Activated T-cell treated with anti-CD3 and anti-CD28 coated beads for 24 hours (primary cell): ENCODE data around the gene AGBL3.
A peak's percentile ranks its signal among the peaks of the same experiment; 100 is the strongest.

ENCODE experiments used
- DNase-seq: peaks from one replicate; pipeline ENCODE4 v3.0.0-alpha.2; 2020; ENCODE audit warnings: low read depth

AGBL3 gene

DNA sequence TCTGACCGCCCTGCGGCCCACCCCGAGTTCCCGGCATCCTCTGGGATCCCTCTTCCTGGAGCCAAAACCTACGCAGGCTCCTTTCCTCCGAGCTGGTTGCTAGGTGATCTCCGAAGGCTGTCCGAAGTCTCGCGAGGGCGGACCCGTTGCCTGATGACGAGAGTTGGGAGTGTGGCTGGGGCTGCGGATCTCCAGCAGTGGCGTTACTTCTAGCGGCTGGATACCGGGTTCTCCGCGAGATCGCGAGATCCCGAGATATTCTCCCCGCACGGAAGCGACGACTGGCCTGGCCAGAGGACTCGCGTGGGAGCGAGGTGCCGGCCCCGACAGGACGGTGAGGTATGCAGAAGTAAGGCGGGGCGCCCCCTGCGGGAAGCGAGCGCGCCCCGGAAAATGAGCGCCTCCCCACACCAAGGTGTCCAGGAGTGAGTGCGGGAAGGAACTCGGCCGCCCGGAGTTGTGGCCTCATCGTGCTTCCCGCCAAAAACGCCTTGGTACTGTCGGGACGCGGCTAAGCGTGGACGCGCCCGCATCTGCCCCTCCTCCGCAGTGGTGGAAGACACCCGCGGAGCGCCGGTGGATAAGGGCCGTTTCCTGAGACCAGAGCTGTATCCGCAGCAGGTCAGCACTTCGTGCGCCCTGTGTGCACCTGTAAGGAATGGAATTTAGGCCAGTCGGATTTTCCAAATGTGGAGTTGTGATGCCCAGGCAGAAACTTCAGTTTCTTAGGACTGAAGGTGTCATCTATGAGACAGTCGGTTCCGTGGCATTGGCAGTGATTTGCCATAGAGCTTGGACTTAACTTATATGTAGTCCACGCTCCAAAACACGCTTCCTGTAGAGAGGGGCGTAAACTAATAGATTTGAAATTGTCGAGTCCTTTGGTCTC lies at the start of gene AGBL3:
Gene AGBL3 (plus strand): TSS at position 146 of the 889 bp plus-strand sequence. CDS start 1,426 bp downstream, outside the sequence.
- DNase-seq: peak; percentile 86

- no peak for DNase-seq
These were observed 49.3 kb upstream of the AGBL3 start for GRCh38 chr7:134936893-134937510.

- no peak for DNase-seq
These were observed 48.2 kb upstream of the AGBL3 start for GRCh38 chr7:134938141-134938540.

DNA sequence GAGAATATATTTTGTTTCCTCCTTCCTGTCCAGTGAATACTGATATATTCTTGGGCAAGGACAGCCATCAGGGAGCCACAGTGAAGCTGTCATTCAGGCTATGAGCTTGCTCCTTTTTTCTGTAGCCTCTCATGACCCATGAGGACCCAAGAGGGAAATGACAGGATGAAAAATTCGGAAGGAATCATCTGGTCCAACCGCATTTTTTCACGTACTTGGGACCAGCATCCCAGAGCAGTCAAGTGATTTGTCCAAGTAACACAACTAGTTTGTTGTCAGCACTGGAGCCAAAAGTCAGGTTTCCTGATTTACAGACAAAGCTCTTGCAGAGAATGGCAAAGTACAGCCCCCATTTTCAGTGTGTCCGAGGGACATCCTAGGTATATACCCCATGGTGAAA lies 47.2 kb upstream of the AGBL3 start:
- DNase-seq: no peak

GRCh38 chr7:134940729-134941128 lies 45.6 kb upstream of the AGBL3 start:
- DNase-seq: no peak

GRCh38 chr7:134941185-134941900 lies 45.0 kb upstream of the AGBL3 start:
- no peak for DNase-seq

GRCh38 chr7:134941952-134942351 lies 44.4 kb upstream of the AGBL3 start:
- DNase-seq: no peak

DNA sequence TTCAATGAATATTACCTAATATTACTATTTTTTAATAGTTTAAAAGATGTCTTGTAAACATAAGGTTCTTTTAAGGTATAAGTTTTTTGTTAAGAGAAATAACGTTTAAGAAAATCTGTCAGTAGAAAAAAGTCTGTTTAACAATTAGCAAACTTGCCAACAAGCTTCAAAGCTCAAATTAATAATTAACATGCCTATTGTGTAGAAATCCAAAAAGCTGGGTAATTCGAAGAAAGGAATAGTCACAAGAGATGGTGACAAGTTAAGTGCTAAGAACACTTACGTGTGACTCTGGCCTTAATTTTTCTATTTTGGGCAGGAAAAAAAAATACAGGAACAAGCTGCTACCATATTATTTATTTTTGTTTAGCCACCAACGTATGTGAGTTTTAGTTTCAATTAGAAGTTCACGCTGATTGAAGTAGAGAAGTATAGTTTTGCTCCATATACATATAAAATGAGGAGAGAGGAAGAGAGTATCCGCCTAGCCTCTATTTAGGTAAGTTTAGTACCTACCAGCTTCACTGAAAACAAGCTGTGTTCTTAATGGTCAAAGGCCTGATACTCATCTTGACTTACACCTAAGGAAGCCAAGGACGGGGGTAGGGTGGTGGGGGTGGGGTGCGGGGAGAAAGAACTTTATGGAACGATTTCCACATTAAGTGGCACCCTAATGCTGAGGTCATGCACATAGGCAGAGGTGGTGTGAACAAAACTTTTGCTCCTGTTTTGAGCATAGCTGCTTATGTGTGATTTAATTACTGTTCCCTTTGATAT lies 43.4 kb upstream of the AGBL3 start:
- no peak for DNase-seq

GRCh38 chr7:134943785-134944400 lies 42.4 kb upstream of the AGBL3 start:
- no peak for DNase-seq

DNA sequence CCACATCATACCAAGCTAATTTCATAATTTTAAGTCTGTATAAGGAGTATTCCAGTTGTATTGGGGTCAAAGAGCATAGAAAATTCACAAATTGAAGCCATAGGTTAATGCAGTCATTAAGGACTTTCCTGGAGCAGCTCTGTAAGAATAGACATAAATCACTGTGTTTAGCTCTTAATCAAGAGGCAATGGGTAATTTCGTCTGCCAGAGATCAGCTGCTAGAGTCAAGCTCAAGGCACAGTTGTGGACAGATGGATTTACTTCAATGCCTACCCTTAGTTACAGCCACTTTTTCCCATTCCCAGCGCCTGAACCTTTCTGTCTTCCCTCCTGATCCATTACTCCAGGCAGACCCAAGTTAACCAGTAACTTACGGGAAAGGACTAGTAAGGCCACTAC lies 40.6 kb upstream of the AGBL3 start:
- no peak for DNase-seq

- no peak for DNase-seq
These were observed 40.0 kb upstream of the AGBL3 start for GRCh38 chr7:134946260-134946659.

GRCh38 chr7:134947329-134947728 lies 39.0 kb upstream of the AGBL3 start:
- no peak for DNase-seq

GRCh38 chr7:134947831-134948230 lies 38.5 kb upstream of the AGBL3 start:
- DNase-seq: no peak

DNA sequence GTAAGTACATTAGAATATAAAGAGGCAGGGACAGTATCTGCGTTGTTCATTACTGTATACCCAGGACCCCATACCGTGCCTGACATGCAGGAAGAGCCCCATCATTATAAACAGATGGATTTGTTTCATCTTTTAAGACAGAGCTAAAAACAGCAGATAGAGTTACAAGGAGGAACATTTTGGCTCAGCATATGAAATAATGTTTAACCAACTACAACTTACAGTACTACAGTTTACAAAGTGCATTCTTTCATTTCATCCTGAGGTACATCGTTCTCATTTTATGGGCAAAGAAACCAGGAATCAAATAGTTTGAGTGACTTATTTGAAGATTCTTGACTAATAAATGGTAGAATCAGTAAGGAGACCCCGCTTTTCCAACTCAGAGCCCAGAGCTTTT lies 38.1 kb upstream of the AGBL3 start:
- no peak for DNase-seq

GRCh38 chr7:134948736-134949135 lies 37.6 kb upstream of the AGBL3 start:
- no peak for DNase-seq

DNA sequence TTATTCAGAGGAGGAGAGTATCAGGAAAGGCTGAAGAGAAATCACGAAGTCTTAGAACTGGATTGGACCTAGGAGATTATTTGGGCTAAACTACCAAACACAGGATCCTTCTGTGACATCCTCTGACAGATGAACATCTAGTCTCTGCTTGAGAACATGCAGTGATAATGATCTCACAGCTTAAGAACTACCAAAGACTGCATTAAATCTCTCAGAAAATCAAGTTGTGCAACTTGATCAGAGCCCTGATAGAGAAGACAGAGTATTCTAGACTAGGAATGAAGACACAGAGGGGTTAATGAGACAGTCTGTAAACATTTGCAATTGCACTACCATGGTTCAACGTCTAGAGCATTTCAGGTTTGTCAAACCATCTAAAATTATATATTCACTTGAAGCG lies 37.1 kb upstream of the AGBL3 start:
- DNase-seq: no peak

DNA sequence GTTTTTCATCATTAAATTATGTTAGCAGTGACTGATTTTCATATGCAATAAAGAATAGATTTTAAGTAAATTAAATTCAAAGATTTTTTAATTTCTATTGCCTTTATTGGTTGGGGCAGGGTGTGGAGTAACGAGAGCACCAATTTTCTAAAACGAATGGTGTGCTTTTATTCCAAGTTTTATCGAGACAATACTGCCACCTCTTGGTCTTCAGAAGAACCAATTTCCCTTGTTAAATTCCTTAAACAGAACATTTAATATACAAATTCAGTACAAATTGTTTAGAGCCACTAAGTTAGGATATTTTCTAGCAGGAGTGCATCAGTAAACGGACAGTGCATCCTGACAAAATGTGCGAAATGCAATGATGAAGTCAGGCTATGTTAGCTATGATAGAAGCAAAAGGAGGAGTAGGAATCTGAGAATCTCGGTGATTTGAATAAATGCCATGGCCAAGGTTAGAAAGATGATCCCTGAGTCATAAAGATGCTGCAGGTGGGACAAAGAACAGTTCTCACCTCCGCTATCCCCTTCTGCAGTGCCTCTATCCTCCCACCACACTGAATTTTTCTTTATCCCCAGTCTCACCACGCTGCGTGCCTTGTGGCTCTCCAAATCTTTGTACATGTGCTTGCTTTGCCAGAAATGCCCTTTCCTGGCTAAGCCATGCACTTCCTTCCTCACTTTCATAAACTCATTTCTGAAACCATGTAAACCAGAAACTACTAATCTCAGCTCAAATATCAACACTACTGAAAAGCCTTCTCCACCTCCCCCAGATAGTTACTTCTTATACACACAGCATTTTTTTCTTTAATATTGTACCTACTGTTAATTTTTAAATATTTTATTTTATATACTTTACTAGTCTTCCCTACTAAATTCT lies 31.9 kb upstream of the AGBL3 start:
- no peak for DNase-seq

DNA sequence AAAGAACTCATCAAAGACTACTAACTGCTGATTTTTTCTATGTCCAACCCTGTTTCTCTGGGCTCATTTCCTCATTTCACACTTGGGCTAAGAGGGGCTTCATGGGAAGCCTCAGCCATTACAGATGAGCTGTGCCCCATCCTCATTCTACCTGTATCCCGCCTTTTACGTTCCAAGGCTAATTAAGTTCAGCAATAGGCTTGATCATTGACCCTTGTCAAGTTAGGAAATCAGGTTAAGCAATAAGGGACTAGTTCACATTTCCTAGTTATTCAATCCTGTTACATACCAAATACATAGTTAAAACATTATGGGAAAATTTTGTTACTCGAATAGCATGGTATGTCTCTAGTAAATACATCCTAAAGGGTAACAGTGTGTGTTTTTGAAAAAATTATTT lies 29.3 kb upstream of the AGBL3 start:
- no peak for DNase-seq

DNA sequence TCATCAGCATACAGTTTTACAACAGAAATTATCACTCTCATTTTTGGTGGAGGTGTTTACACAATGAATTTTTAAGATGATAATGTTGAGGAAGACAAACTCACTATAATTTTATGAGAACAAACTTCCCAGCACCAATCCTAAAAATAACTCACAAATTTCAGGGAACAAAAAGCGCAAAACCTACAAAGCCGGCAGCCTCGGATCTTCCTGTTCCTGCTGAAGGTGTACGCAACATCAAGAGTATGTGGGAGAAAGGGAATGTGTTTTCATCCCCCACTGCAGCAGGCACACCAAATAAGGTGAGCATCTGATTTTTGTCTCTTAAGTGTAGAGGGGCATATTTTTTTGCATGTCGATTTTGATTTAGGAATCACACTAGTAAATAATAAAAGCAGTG lies 26.5 kb upstream of the AGBL3 start:
- no peak for DNase-seq

DNA sequence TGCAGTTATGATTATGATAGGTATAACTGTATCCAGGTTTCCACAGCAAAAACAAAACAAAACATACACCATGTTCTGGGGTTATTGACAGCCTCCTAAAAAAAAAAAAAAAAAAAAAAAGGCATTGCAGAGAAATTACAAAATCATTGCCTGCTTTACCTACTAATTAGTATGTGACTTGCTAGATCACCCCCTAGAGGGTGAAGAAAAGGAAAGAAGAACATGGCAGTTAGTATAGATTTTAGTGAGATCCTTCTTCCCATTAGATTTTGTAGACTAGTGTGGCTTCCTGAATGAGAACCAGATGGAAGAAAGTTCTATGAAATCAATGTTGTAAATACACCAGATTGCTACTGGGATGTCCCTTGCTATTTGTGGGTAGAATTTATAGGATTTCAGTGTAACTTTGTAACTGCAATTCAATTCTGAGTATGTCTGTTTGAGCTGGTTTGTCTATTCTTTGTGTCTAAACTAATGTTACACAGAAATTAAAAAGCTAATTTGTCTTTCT lies 24.0 kb upstream of the AGBL3 start:
- DNase-seq: no peak
